ENCODE measurements around the gene SPATA18. TPM values are rescaled to one million over a fixed set of nuclear protein-coding genes. Genes with fewer than 3 reads are reported as not detected.

Gene SPATA18
- total and polyA plus RNA-seq, 9 of the 15 experiments (the other 6 are each of a cell fraction or from before 2014, with no cell fraction given) = 0.09 TPM; not detected in 8

DNA sequence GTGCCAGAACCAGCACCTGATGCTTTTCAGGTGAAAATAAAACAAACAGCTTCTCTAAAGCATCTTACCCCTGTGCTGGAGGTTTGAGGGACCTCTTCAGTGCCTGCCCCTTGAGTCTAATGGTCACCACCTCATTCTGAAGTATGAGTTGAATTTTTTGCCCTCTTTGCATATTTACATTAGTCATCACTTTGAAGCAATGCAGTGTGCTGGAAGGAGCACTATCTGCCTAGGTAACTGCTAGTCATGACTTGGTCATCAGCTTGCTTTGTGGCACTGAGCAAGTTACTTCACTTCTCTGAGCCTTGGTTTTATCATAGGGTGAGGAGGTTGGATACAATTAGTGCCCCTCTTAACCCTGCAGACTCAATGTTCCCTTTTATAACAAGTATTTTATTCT lies 44.9 kb downstream of the SPATA18 start:
- Histone ChIP-seq H3K9ac (ENCODE audit: insufficient read depth in 1 of 2, low read depth in 2 of 2, low read length in 2 of 2) (no peak overlapping the region), H4K20me1 (replicated peaks; ENCODE audit: control insufficient read depth, insufficient read depth, low read length) (no peaks in the 10 kb centered on the region), H2AFZ (ENCODE audit: low read depth, low read length) (no peak overlapping the region), H3K27ac (ENCODE audit: extremely low read depth, low read depth, low read length) (no peak overlapping the region), H3K4me3 (no peak overlapping the region), H3K9me1 (ENCODE audit: control insufficient read depth, insufficient read depth, low read length) (no peaks in the 10 kb centered on the region), H3K4me1 (replicated peaks in 1 of 2; ENCODE audit: control insufficient read depth in 2 of 2, insufficient read depth in 2 of 2, low read length in 2 of 2) (no peaks in the 10 kb centered on the region), H3K9me3 (replicated peaks; ENCODE audit: control insufficient read depth, insufficient read depth, low read depth, low read length) (no peaks in the 10 kb centered on the region), H3K27me3 (ENCODE audit: control insufficient read depth in 2 of 2, insufficient read depth in 2 of 2, low read length in 2 of 2) (no peaks in the 10 kb centered on the region), H3K4me2 (ENCODE audit: insufficient read depth, low read length) (no peak overlapping the region), H3K79me2 (ENCODE audit: control insufficient read depth, insufficient read depth, low read length) (no peaks in the 10 kb centered on the region), H3K36me3 (ENCODE audit: control insufficient read depth, insufficient read depth, low read length) (no peaks in the 10 kb centered on the region)
- ATAC-seq = no peak
- TF ChIP-seq IRF2 (CRISPR knock-in tag; IDR thresholded peaks at IDR 0.05) (no peak), ZNF316 (IDR thresholded peaks at IDR 0.05) (peak; percentile 19; the same call in 1 of the 2 replicates)
- no peak for DNase-seq (ENCODE audit: extremely low read depth in 1 of 4, low spot score in 3 of 4)
- ChIA-PET CTCF (ENCODE audit: low intra/inter-chr PET ratio) (no interaction called here), POLR2A (no interaction called here)
- in situ Hi-C loops (cut with MboI) (no loop called here), intact Hi-C loops (cut with micrococcal nuclease) (no loop called here)
- BruUV-seq (replicated peaks) = no TSS peak
- FAIRE-seq = no peak

- Histone ChIP-seq H3K79me2 (ENCODE audit: control insufficient read depth, insufficient read depth, low read length) (no peaks in the 10 kb centered on the region), H3K27me3 (ENCODE audit: control insufficient read depth in 2 of 2, insufficient read depth in 2 of 2, low read length in 2 of 2) (no peaks in the 10 kb centered on the region), H4K20me1 (replicated peaks; ENCODE audit: control insufficient read depth, insufficient read depth, low read length) (no peaks in the 10 kb centered on the region), H3K36me3 (ENCODE audit: control insufficient read depth, insufficient read depth, low read length) (no peaks in the 10 kb centered on the region), H3K4me1 (replicated peaks in 1 of 2; ENCODE audit: control insufficient read depth in 2 of 2, insufficient read depth in 2 of 2, low read length in 2 of 2) (no peaks in the 10 kb centered on the region), H3K27ac (ENCODE audit: extremely low read depth, low read depth, low read length) (no peak overlapping the region), H2AFZ (ENCODE audit: low read depth, low read length) (no peak overlapping the region), H3K9me3 (replicated peaks; ENCODE audit: control insufficient read depth, insufficient read depth, low read depth, low read length) (no peaks in the 10 kb centered on the region), H3K4me2 (ENCODE audit: insufficient read depth, low read length) (no peak overlapping the region), H3K9me1 (ENCODE audit: control insufficient read depth, insufficient read depth, low read length) (no peaks in the 10 kb centered on the region), H3K4me3 (no peak overlapping the region), H3K9ac (ENCODE audit: insufficient read depth in 1 of 2, low read depth in 2 of 2, low read length in 2 of 2) (no peak overlapping the region)
- no TSS peak for BruUV-seq (replicated peaks)
- ChIA-PET CTCF (ENCODE audit: low intra/inter-chr PET ratio) (no interaction called here), POLR2A (no interaction called here)
- no peak for DNase-seq (ENCODE audit: extremely low read depth in 1 of 4, low spot score in 3 of 4)
- TF ChIP-seq TCF3 (CRISPR knock-in tag; IDR thresholded peaks at IDR 0.05) (no peak), ZFX (CRISPR knock-in tag; IDR thresholded peaks at IDR 0.05) (no peak), PHB2 (IDR thresholded peaks at IDR 0.05; ENCODE audit: low read depth) (no peak), MED1 (CRISPR knock-in tag; IDR thresholded peaks at IDR 0.05; ENCODE audit: borderline replicate concordance) (no peak), E2F4 (CRISPR knock-in tag; IDR thresholded peaks at IDR 0.05; ENCODE audit: low read depth) (no peak), NKRF (IDR thresholded peaks at IDR 0.05; ENCODE audit: borderline replicate concordance) (no peak), E2F1 (CRISPR knock-in tag; IDR thresholded peaks at IDR 0.05) (no peak), SRSF9 (IDR thresholded peaks at IDR 0.05; ENCODE audit: borderline replicate concordance, low read depth, low read length) (no peak)
- in situ Hi-C loops (cut with MboI) = no loop called here
- no peak for FAIRE-seq
- whole genome bisulfite sequencing (ENCODE audit: insufficient coverage, low coverage, missing lambda C conversion rate) = 7% methylated on average over 1 of the region's 1 CpG
- no peak for ATAC-seq
- intact Hi-C loops (cut with micrococcal nuclease) = no loop called here
Observed at GRCh38 chr4:52098618-52099017, 47.5 kb downstream of the SPATA18 start.

All from K562 (cell line).